Measurements from ENCODE around the gene GRAMD2B. TPM values are rescaled to one million over a fixed set of nuclear protein-coding genes. Genes with fewer than 3 reads are reported as not detected.

The GRAMD2B gene
- total RNA-seq, 4 donors from 2014 or later = 19.1 to 44.1 (median 36.7) TPM

DNA sequence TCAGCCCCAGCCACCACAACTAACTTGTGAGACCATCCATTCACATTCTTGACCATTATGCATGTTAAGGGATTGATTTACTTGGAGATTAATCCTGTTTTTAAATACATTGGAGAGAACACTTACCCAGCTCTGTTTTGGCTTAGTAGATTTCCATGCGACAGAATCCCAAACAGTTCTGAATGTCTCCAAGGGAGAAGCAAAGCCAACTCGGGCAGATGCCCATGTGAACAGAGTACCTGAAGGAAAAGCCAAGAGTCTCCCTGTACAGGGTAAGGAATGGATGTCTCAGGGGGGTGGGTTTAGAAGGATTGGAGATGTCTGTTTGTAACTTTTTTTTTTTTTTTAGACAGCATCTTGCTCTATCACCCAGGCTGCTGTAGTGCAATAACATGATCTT is 61.0 kb downstream of the GRAMD2B start:
- DNase-seq (ENCODE audit: low spot score) = no peak
- TF ChIP-seq, protein P1, sequence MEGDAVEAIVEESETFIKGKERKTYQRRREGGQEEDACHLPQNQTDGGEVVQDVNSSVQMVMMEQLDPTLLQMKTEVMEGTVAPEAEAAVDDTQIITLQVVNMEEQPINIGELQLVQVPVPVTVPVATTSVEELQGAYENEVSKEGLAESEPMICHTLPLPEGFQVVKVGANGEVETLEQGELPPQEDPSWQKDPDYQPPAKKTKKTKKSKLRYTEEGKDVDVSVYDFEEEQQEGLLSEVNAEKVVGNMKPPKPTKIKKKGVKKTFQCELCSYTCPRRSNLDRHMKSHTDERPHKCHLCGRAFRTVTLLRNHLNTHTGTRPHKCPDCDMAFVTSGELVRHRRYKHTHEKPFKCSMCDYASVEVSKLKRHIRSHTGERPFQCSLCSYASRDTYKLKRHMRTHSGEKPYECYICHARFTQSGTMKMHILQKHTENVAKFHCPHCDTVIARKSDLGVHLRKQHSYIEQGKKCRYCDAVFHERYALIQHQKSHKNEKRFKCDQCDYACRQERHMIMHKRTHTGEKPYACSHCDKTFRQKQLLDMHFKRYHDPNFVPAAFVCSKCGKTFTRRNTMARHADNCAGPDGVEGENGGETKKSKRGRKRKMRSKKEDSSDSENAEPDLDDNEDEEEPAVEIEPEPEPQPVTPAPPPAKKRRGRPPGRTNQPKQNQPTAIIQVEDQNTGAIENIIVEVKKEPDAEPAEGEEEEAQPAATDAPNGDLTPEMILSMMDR (IDR thresholded peaks at IDR 0.05) = no peak
- no peak for ATAC-seq (ENCODE audit: low FRiP score)

DNA sequence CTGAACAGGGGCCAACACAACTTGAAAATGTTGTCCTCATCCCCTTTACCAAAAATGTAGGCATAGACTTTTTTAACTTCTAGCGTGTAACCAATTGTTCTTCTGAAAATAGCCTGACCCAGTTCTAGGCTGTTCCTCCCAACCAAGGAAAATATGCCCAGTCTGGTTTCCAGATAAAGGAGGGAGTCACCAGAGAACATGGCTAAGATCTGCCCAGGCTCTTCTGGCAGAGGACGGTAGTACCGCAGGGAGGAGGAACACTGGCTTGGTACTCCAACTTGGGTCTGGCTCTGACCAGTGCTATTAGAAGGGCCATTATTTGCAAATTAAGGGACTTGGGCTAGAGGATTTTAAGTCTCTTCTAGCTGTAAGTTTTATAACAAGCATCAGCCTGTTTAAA is 63.1 kb downstream of the GRAMD2B start:
- ATAC-seq (ENCODE audit: low FRiP score) (no peak), DNase-seq (ENCODE audit: low spot score) (no peak)
- TF ChIP-seq, protein P1 (IDR thresholded peaks at IDR 0.05) = no peak

DNA sequence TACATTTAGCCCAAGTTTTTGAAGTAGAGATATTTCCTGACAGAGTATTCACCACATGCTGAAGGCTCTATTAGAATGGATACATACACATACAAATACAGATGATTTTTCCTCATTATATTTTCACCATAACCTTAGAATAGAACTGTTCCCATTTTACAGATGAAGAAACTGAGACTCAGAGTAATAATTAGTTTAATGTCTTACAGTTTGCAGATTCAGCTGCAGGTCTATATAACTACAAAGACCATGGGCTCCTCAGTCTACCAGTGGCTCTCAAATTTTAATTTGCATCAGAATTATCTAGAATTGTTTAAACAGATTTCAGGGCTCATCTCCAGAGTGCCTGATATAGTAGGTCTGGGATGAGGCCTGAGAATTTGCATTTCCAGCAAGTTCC is 64.4 kb downstream of the GRAMD2B start:
- no peak for ATAC-seq (ENCODE audit: low FRiP score)
- no peak for DNase-seq (ENCODE audit: low spot score)
- TF ChIP-seq, protein P1 (IDR thresholded peaks at IDR 0.05) = no peak

DNA sequence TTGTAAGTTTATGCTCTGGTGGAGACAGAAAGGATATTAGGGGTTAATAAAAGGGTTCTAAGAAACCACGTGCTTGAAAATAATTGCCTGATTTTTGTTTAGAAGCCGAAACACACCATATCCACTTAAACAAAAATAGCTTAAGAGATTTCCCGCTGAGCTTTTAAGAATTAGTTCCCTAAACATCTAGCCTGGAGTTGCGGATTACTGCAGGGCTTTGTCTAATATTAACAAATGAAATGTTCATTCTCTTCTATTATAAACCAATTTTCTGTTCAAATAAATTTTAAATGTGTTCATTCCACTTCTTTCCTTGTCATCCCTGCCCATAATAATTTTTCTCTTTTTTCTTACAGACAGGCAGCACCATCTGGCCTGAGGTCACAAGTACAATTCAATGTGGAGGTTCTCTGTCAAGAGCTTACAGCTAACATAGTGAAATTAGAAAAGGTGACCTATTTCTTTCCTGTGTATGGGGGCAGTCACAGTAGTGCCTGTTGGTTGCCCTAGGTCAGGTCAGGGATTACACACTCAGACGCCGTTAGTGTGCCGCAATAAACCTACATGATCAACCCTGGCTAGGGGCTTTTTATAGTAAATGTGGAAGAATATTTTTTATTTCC is 65.3 kb downstream of the GRAMD2B start:
- DNase-seq (ENCODE audit: low spot score) = no peak
- ATAC-seq (ENCODE audit: low FRiP score) = no peak
- TF ChIP-seq, protein P1 (IDR thresholded peaks at IDR 0.05) = no peak

DNA sequence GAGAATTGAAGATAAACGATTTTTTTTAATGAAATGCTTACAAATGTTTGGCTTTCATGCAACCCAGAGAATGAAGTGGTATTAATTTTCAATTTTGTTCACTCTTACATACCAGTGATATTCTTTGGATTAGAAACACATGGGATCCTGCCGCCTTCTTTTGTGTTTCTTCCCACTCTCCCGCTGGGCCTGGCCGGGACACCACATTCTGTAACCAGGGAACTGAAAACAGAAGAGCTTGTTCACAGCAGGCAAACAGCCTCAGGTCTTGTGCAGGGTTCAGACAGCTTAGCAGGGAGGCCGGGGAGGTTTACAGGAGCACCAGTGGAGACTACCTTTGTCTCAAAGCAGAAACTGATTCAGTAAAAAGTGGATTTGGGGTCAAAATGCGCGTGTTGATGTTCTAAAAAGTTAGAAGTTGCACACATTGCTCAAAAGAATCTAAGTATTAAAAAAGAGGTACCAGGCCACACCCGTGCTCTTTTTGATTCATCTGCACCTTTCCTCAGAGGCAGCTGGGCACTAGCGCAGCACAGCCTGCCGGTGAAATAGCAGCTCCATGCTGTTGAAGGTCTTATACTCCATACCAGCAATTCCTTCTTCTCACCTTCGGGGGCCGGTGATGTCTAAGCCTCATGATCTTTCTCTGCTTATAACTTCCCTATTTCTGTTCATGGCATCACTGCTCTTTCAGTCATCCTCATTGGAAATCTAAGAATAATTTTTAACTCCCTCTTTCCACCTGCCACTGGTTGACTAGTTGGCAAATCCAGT is 67.1 kb downstream of the GRAMD2B start:
- DNase-seq (ENCODE audit: low spot score) = no peak
- ATAC-seq (ENCODE audit: low FRiP score) = no peak
- TF ChIP-seq, protein P1 (IDR thresholded peaks at IDR 0.05) = no peak

- ATAC-seq (ENCODE audit: low FRiP score) (no peak), DNase-seq (ENCODE audit: low spot score) (no peak)
- TF ChIP-seq, protein P1 (IDR thresholded peaks at IDR 0.05) = no peak
Measured at GRCh38 chr5:126492939-126493338, 69.7 kb downstream of the GRAMD2B start.

GRCh38 chr5:126494393-126494792 is 71.2 kb downstream of the GRAMD2B start:
- TF ChIP-seq, protein P1 (IDR thresholded peaks at IDR 0.05) = no peak
- no peak for DNase-seq (ENCODE audit: low spot score)
- no peak for ATAC-seq (ENCODE audit: low FRiP score)
